K562 (cell line): Measurements from ENCODE around the gene MPZL3.

Experiments used
- ZNF12 ChIP-seq: sonication (generic); formaldehyde crosslinking; IDR thresholded peaks from 2 replicates; pipeline ENCODE4 v1.4.0; 2020; ENCODE audit warnings: mild to moderate bottlenecking, missing genetic modification reagents
- TF ChIP-seq, protein P1 (sequence below): sonication (generic); formaldehyde crosslinking; IDR thresholded peaks from 2 replicates; pipeline ENCODE4 v1.8.1; 2023; ENCODE audit warnings: mild to moderate bottlenecking, missing genetic modification reagents

DNA sequence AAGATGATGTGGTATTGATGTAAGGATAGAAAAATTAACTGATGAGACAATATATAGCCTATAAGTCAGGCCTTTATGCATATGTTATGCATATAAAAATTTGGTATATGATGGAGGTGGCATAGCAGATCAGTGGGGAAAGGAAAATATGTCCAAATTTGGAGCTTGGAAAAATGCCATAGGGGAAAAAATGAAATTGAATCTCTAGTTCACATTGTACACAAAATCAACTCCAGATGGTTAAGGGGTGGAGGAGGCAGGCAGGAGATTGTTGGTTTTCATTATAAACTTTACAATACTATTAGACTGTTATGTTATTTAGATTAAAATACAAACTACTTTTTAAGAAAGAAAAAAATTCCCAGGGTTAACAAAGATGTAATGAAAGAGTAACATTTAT is 37.2 kb upstream of the MPZL3 start:
- TF ChIP-seq, protein P1, sequence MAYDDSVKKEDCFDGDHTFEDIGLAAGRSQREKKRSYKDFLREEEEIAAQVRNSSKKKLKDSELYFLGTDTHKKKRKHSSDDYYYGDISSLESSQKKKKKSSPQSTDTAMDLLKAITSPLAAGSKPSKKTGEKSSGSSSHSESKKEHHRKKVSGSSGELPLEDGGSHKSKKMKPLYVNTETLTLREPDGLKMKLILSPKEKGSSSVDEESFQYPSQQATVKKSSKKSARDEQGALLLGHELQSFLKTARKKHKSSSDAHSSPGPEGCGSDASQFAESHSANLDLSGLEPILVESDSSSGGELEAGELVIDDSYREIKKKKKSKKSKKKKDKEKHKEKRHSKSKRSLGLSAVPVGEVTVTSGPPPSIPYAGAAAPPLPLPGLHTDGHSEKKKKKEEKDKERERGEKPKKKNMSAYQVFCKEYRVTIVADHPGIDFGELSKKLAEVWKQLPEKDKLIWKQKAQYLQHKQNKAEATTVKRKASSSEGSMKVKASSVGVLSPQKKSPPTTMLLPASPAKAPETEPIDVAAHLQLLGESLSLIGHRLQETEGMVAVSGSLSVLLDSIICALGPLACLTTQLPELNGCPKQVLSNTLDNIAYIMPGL (CRISPR knock-in tag), result no peak
- no peak for TF ChIP-seq ZNF12 (CRISPR knock-in tag)
